Mesenchymal stem cell (in vitro differentiated cells and primary cell): Measurements from ENCODE around the gene CCDC152.

Experiments used
- DNase-seq: peaks from one replicate; pipeline ENCODE4 v3.0.0-alpha.2; 2013
- H2AFZ ChIP-seq: one replicate; pipeline ENCODE4 v1.6.1; 2013; ENCODE audit warnings: low read depth, mild to moderate bottlenecking, control low read depth, inconsistent platforms, low read length, moderate library complexity
- H2AK5ac ChIP-seq: 2 replicates; pipeline ENCODE4 v1.6.1; 2013; ENCODE audit warnings: low read length, moderate library complexity, mild to moderate bottlenecking, inconsistent platforms; ENCODE audit not compliant: severe bottlenecking
- H2BK120ac ChIP-seq: one replicate; pipeline ENCODE4 v1.6.1; 2013; ENCODE audit warnings: low read depth, mild to moderate bottlenecking, inconsistent platforms, low read length, moderate library complexity
- H2BK12ac ChIP-seq, 2 experiments: one replicate each; pipeline ENCODE4 v1.6.1; 2013; ENCODE audit warnings: inconsistent platforms in 2 of 2, low read length in 2 of 2, mild to moderate bottlenecking in 2 of 2, moderate library complexity in 2 of 2, control low read depth in 1 of 2
- H2BK15ac ChIP-seq: one replicate; pipeline ENCODE4 v1.6.1; 2013; ENCODE audit warnings: mild to moderate bottlenecking, low read depth, inconsistent platforms; ENCODE audit not compliant: poor library complexity, severe bottlenecking
- H2BK5ac ChIP-seq: 2 replicates; pipeline ENCODE4 v1.6.1; 2013; ENCODE audit warnings: low read depth, mild to moderate bottlenecking, low read length, control low read depth, inconsistent platforms; ENCODE audit not compliant: poor library complexity, severe bottlenecking
- H3K14ac ChIP-seq, 2 experiments: one replicate each; pipeline ENCODE4 v1.6.1; 2013; ENCODE audit warnings: inconsistent platforms in 2 of 2, low read length in 2 of 2, control low read depth in 1 of 2, mild to moderate bottlenecking in 1 of 2, moderate library complexity in 1 of 2
- H3K18ac ChIP-seq, 2 experiments: one replicate each; pipeline ENCODE4 v1.6.1; 2013; ENCODE audit warnings: inconsistent platforms in 2 of 2, low read length in 2 of 2, control low read depth in 1 of 2, low read depth in 1 of 2, mild to moderate bottlenecking in 1 of 2
- H3K23ac ChIP-seq, 2 experiments: one replicate each; pipeline ENCODE4 v1.6.1; 2013; ENCODE audit warnings: inconsistent platforms in 2 of 2, low read length in 2 of 2, mild to moderate bottlenecking in 2 of 2, moderate library complexity in 2 of 2, control low read depth in 1 of 2
- H3K27ac ChIP-seq: 2 replicates; pipeline ENCODE4 v1.5.1; 2013; ENCODE audit warnings: mild to moderate bottlenecking, moderate library complexity, low read length, control low read depth, inconsistent platforms; ENCODE audit not compliant: poor library complexity, severe bottlenecking
- H3K27me3 ChIP-seq, 2 experiments: 2 replicates each; pipeline versions ENCODE4 v1.6.1 to v1.7.0; 2013; ENCODE audit warnings: low read length in 2 of 2, mild to moderate bottlenecking in 2 of 2, moderate library complexity in 2 of 2, control low read depth in 1 of 2, inconsistent platforms in 1 of 2; ENCODE audit not compliant: control insufficient read depth in 1 of 2, insufficient read depth in 1 of 2
- H3K36me3 ChIP-seq, 2 experiments: 2 replicates each; pipeline versions ENCODE4 v1.6.1 to v1.7.0; 2013; ENCODE audit warnings: low read length in 2 of 2, control low read depth in 1 of 2, inconsistent platforms in 1 of 2, low read depth in 1 of 2, mild to moderate bottlenecking in 1 of 2; ENCODE audit not compliant: insufficient read depth in 2 of 2, control insufficient read depth in 1 of 2
- H3K4ac ChIP-seq, 2 experiments: one replicate each; pipeline ENCODE4 v1.6.1; 2013; ENCODE audit warnings: inconsistent platforms in 2 of 2, low read length in 2 of 2, mild to moderate bottlenecking in 2 of 2, moderate library complexity in 2 of 2, control low read depth in 1 of 2, low read depth in 1 of 2
- H3K4me1 ChIP-seq: 2 replicates; pipeline ENCODE4 v1.6.1; 2013; ENCODE audit warnings: low read depth, low read length, control low read depth; ENCODE audit not compliant: control insufficient read depth, insufficient read depth
- H3K4me2 ChIP-seq: 2 replicates; pipeline ENCODE4 v1.6.1; 2013; ENCODE audit warnings: low read length, mild to moderate bottlenecking, inconsistent platforms; ENCODE audit not compliant: poor library complexity, severe bottlenecking
- H3K4me3 ChIP-seq, 2 experiments: 2 replicates each; pipeline versions ENCODE4 v1.5.1 to v1.7.0; 2013; ENCODE audit warnings: low read length in 2 of 2, mild to moderate bottlenecking in 2 of 2, control low read depth in 1 of 2, low read depth in 1 of 2; ENCODE audit not compliant: insufficient read depth in 1 of 2
- H3K79me1 ChIP-seq: replicated peaks from 2 replicates; pipeline ENCODE4 v1.6.1; 2013; ENCODE audit warnings: mild to moderate bottlenecking, control low read depth, low read length, inconsistent platforms; ENCODE audit not compliant: poor library complexity, severe bottlenecking
- H3K9ac ChIP-seq: 2 replicates; pipeline ENCODE4 v1.7.0; 2013; ENCODE audit warnings: mild to moderate bottlenecking, low read length, moderate library complexity
- H3K9me3 ChIP-seq: 2 replicates; pipeline ENCODE4 v1.7.0; 2013; ENCODE audit warnings: mild to moderate bottlenecking, low read length; ENCODE audit not compliant: control insufficient read depth
- H4K8ac ChIP-seq: one replicate; pipeline ENCODE4 v1.6.1; 2013; ENCODE audit warnings: inconsistent platforms, mild to moderate bottlenecking, low read length, moderate library complexity
- H4K91ac ChIP-seq: one replicate; pipeline ENCODE4 v1.6.1; 2013; ENCODE audit warnings: mild to moderate bottlenecking, low read length, inconsistent platforms
- WGBS: methylation state at CpG from one replicate; pipeline ENCODE4 v1.1.7; 2013; ENCODE audit warnings: mixed read lengths; 5-methylcytosine and 5-hydroxymethylcytosine counted together

The CCDC152 gene

DNA sequence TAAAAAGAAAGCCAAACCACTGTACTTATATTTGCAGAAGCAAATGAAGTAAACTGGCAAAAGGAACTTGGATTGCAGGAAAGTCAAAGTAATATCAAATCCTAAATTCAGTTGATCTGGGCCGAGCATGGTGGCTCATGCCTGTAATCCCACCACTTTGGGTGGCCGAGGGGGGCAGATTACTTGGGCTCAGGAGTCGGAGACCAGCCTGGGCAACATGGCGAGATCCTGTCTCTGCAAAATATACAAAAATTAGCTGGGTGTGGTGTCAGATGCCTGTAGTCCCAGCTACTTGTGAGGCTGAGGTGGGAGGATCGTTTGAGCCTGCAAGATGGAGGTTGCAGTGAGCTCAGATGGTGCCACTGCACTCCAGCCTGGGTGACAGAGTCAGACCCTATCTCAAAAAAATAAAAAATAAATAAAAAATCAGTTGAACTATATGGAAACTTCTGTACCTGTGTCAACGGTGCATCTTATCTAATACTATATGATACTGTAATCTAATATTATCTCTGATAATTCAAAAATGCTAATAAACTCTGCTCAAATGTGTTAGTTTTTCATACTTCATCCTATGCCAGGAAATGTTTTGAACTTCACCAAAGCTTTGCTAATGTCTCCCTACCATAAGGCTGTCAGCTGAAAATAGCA is 45.0 kb downstream of the CCDC152 start:
- 90% methylated on average over 5 of the region's 6 CpGs for WGBS
- no peak overlapping the region for H3K23ac ChIP-seq

DNA sequence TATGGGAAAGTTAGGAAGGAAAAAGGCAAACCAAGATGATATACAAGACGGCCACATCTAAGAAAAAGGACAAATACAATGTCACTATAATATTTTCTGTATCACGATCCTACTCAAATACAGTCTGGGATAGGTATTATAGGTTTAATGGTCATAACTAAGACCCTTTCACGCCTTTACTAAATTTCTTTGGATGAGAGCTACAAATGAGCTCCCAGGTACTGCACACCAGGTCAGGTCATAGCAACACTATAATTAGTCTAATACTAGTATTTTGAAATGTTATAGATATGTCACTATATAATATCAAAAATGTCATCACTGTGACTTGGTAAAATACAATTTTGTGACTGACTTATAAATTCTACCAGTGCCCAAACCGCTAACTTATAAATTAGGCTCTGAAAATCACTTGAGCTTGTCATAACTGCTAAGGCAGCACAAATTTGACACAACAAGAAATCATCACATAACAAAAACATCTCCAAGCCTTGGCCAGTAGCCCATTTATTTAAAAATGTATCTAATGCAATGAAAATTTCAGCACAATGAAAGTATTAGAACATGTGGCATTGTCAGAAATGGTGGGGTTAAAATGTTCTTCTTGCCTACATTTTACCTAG is 48.2 kb downstream of the CCDC152 start:
- Histone ChIP-seq H3K23ac (no peak overlapping the region), H3K27ac (no peak overlapping the region), H3K14ac (no peak overlapping the region), H3K9me3 (no peaks in the 10 kb centered on the region), H3K79me1 (no peaks in the 10 kb centered on the region), H3K4me1 (no peaks in the 10 kb centered on the region), H3K27me3 (no peaks in the 10 kb centered on the region), H3K4me2 (no peak overlapping the region), H2BK15ac (no peak overlapping the region), H4K8ac (no peak overlapping the region), H2BK5ac (no peak overlapping the region), H3K4me3 (no peak overlapping the region), H2BK12ac (no peak overlapping the region), H3K36me3 (peaks cover 0 to 87% of the 10 kb centered on the region in 2 experiments), H3K4ac (no peak overlapping the region), H3K18ac (no peak overlapping the region), H2BK120ac (no peak overlapping the region), H2AK5ac (no peak overlapping the region), H3K9ac (no peak overlapping the region), H2AFZ (no peak overlapping the region), H4K91ac (no peak overlapping the region)
- WGBS: 100% methylated on average over 1 of the region's 4 CpGs
- no peak for DNase-seq

More for the DNA sequence above, 45.0 kb downstream of the CCDC152 start:
- H3K4me2 ChIP-seq: no peak overlapping the region
- peaks cover 8% of the 10 kb centered on the region for H3K9me3 ChIP-seq
- no peak overlapping the region for H3K4ac ChIP-seq
- no peak overlapping the region for H3K9ac ChIP-seq
- H3K36me3 ChIP-seq: peaks cover 0 to 70% of the 10 kb centered on the region in 2 experiments
- no peak overlapping the region for H4K8ac ChIP-seq
- no peak overlapping the region for H3K4me3 ChIP-seq
- H3K4me1 ChIP-seq: no peaks in the 10 kb centered on the region
- H3K79me1 ChIP-seq: no peaks in the 10 kb centered on the region
- no peaks in the 10 kb centered on the region for H3K27me3 ChIP-seq
- no peak overlapping the region for H4K91ac ChIP-seq
- H3K27ac ChIP-seq: no peak overlapping the region
- no peak for DNase-seq
- H2BK120ac ChIP-seq: no peak overlapping the region
- H3K14ac ChIP-seq: no peak overlapping the region
- no peak overlapping the region for H2BK15ac ChIP-seq
- no peak overlapping the region for H2AFZ ChIP-seq
- no peak overlapping the region for H2BK5ac ChIP-seq
- no peak overlapping the region for H2BK12ac ChIP-seq
- no peak overlapping the region for H3K18ac ChIP-seq
- H2AK5ac ChIP-seq: no peak overlapping the region

DNA sequence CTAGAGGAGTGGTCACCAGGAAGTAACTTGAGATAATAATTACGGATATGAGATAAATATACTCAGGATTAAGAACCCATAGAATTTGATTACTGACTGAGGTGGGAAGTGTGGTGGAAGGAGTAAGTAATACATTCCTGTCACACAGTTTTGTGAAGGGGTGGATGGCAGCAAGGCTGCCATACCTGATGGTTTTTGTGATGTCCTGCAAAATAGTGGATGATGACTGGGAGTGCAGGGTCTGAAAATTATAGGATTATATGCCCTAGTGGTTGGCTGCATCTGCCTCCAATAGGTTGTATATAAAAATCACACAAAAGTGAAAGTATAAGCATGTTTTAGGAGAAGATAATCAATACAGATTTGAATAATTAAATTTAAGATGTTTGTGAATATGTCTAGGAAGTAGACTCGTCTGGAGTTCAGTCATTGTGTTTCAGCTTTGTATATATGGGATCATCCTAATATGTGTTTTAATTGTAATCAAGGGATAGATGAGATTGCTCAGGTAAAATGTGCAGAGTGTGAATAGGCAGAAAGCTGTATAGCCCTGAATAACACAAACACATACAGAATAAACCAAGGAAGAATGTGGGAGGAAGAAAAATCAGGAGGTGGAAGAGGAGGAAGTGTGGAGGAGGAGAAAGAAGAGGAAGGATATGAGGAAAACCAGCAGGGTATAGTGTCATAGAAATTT is 49.5 kb downstream of the CCDC152 start:
- 88% methylated on average over 2 of the region's 2 CpGs for WGBS
- H4K8ac ChIP-seq: no peak overlapping the region
- no peak overlapping the region for H3K23ac ChIP-seq

DNA sequence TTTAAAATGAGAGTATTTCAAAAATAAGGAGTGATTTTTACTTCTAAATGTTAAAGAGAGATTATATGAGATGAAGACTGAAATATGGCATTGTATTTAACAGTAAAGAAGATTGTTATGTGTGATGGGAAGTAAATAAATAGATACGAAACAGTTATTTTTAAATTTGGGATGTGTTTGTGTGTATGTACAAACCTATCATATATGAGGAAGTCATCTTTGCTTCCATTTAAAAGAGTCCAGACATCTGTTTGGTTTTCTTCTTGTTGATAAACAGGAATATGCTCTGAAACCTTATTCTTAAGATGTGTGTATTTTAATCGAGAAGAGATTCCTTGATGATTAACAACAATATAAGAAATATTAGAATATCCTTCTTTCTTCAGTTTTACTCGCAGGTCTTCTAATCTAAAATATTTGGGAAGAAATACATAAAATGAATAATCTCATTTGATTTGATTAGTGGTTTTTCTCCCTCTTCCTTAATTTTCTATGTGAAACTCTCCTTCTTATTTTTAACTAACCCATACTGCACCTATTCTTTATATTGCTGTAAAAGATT is 50.2 kb downstream of the CCDC152 start:
- 88% methylated on average over 1 of the region's 3 CpGs for WGBS
- no peak overlapping the region for H3K4me2 ChIP-seq
- H2AK5ac ChIP-seq: no peak overlapping the region

More for the DNA sequence above, 49.5 kb downstream of the CCDC152 start:
- no peak overlapping the region for H2BK12ac ChIP-seq
- H3K27me3 ChIP-seq: no peaks in the 10 kb centered on the region
- peaks cover 0 to 74% of the 10 kb centered on the region in 2 experiments for H3K36me3 ChIP-seq
- no peaks in the 10 kb centered on the region for H3K4me1 ChIP-seq
- no peak overlapping the region for H4K91ac ChIP-seq
- H3K9ac ChIP-seq: no peak overlapping the region
- H3K79me1 ChIP-seq: no peaks in the 10 kb centered on the region
- H2AFZ ChIP-seq: no peak overlapping the region
- H3K4me3 ChIP-seq: no peak overlapping the region
- no peak for DNase-seq
- H2BK15ac ChIP-seq: no peak overlapping the region
- H3K4ac ChIP-seq: no peak overlapping the region
- no peak overlapping the region for H2AK5ac ChIP-seq
- no peak overlapping the region for H3K4me2 ChIP-seq
- H2BK120ac ChIP-seq: no peak overlapping the region
- H3K9me3 ChIP-seq: no peaks in the 10 kb centered on the region
- no peak overlapping the region for H2BK5ac ChIP-seq
- H3K27ac ChIP-seq: no peak overlapping the region
- no peak overlapping the region for H3K14ac ChIP-seq
- no peak overlapping the region for H3K18ac ChIP-seq

More for the DNA sequence above, 50.2 kb downstream of the CCDC152 start:
- DNase-seq: no peak
- Histone ChIP-seq H4K8ac (no peak overlapping the region), H2BK15ac (no peak overlapping the region), H3K18ac (no peak overlapping the region), H3K4me1 (no peaks in the 10 kb centered on the region), H2BK5ac (no peak overlapping the region), H3K23ac (no peak overlapping the region), H3K27ac (no peak overlapping the region), H3K36me3 (peaks cover 0 to 67% of the 10 kb centered on the region in 2 experiments), H3K27me3 (no peaks in the 10 kb centered on the region), H3K9me3 (no peaks in the 10 kb centered on the region), H3K4ac (no peak overlapping the region), H3K9ac (no peak overlapping the region), H2AFZ (no peak overlapping the region), H4K91ac (no peak overlapping the region), H3K14ac (no peak overlapping the region), H3K4me3 (no peak overlapping the region), H2BK12ac (no peak overlapping the region), H3K79me1 (no peaks in the 10 kb centered on the region), H2BK120ac (no peak overlapping the region)
